Mammary epithelial cell (primary cell): Measurements from ENCODE around the gene SLC30A4.

Experiments
- EZH2 ChIP-seq: IDR thresholded peaks from 2 replicates; pipeline ENCODE4 v1.6.1; 2012; ENCODE audit warnings: low read length, inconsistent platforms, borderline replicate concordance
- TF ChIP-seq, protein P1 (sequence below), 2 donors: IDR thresholded peaks in 1 of 2; conservative IDR thresholded peaks in 1 of 2; 2 replicates each; pipeline ENCODE4 v1.5.1; 2011 to 2012; ENCODE audit warnings: inconsistent platforms in 2 of 2, low read length in 2 of 2, mild to moderate bottlenecking in 2 of 2, control low read depth in 1 of 2, low read depth in 1 of 2; ENCODE audit not compliant: insufficient read depth in 1 of 2; ENCODE audit errors: extremely low read depth in 1 of 2

DNA sequence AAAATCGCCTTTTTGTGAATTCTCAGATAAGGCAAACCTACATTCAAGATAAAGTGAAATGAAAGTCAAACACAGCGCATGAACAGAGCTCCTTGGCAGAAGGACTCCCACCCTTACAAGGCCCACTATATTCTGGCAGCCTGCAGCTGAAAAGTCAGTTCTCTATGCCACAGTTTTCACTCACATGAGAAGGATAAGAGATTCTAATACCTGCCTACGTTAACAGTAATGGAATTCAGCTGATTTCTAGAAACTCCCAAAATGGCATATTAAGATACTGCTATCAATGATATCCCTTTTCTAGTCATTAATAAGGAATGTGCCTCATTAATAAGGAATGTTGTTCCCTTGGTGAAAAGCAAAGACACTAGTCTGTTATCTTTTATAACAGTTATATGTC is 27.0 kb downstream of the SLC30A4 start:
- TF ChIP-seq, protein P1, sequence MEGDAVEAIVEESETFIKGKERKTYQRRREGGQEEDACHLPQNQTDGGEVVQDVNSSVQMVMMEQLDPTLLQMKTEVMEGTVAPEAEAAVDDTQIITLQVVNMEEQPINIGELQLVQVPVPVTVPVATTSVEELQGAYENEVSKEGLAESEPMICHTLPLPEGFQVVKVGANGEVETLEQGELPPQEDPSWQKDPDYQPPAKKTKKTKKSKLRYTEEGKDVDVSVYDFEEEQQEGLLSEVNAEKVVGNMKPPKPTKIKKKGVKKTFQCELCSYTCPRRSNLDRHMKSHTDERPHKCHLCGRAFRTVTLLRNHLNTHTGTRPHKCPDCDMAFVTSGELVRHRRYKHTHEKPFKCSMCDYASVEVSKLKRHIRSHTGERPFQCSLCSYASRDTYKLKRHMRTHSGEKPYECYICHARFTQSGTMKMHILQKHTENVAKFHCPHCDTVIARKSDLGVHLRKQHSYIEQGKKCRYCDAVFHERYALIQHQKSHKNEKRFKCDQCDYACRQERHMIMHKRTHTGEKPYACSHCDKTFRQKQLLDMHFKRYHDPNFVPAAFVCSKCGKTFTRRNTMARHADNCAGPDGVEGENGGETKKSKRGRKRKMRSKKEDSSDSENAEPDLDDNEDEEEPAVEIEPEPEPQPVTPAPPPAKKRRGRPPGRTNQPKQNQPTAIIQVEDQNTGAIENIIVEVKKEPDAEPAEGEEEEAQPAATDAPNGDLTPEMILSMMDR (conservative IDR thresholded peaks at IDR 0.05 in 1 of 2, IDR thresholded peaks at IDR 0.05 in 1 of 2; ENCODE audit: extremely low read depth in 1 of 2, insufficient read depth in 1 of 2, low read depth in 1 of 2, low read length in 2 of 2): no peak
- TF ChIP-seq EZH2: no peak
